ENCODE measurements around the gene BAIAP2L2.

Gene BAIAP2L2

GRCh38 chr22:38115423-38116205, 5.1 kb upstream of the BAIAP2L2 start:
- DNase-seq (ENCODE audit: low read depth) = no peak
- TF ChIP-seq MAX (IDR thresholded peaks at IDR 0.05; ENCODE audit: low read depth, low read length) (no peak), MYC (IDR thresholded peaks at IDR 0.05; ENCODE audit: low read depth, low read length) (no peak), CTCF (IDR thresholded peaks at IDR 0.05; ENCODE audit: low read depth, low read length) (no peak), POLR2A (IDR thresholded peaks at IDR 0.05; ENCODE audit: extremely low read depth, insufficient read length) (no peak)
- H3K4me3 ChIP-seq (ENCODE audit: low read depth, low read length) = no peak overlapping the region

GRCh38 chr22:38114484-38115398, 4.3 kb upstream of the BAIAP2L2 start:
- peak; percentile 81 for DNase-seq (ENCODE audit: low read depth)
- no peak overlapping the region for H3K4me3 ChIP-seq (ENCODE audit: low read depth, low read length)
- TF ChIP-seq MAX (IDR thresholded peaks at IDR 0.05; ENCODE audit: low read depth, low read length) = no peak
- TF ChIP-seq CTCF (IDR thresholded peaks at IDR 0.05; ENCODE audit: low read depth, low read length) = peak; percentile 89
- no peak for TF ChIP-seq MYC (IDR thresholded peaks at IDR 0.05; ENCODE audit: low read depth, low read length)

- TF ChIP-seq CTCF (IDR thresholded peaks at IDR 0.05; ENCODE audit: low read depth, low read length) (no peak), MYC (IDR thresholded peaks at IDR 0.05; ENCODE audit: low read depth, low read length) (no peak), MAX (IDR thresholded peaks at IDR 0.05; ENCODE audit: low read depth, low read length) (no peak), POLR2A (IDR thresholded peaks at IDR 0.05; ENCODE audit: extremely low read depth, insufficient read length) (no peak)
- H3K4me3 ChIP-seq (ENCODE audit: low read depth, low read length) = no peak overlapping the region
- no peak for DNase-seq (ENCODE audit: low read depth)
Observed at GRCh38 chr22:38112381-38112780, 1.9 kb upstream of the BAIAP2L2 start.

GRCh38 chr22:38111925-38112355, 1.5 kb upstream of the BAIAP2L2 start:
- DNase-seq (ENCODE audit: low read depth) = no peak
- no peak overlapping the region for H3K4me3 ChIP-seq (ENCODE audit: low read depth, low read length)
- TF ChIP-seq MAX (IDR thresholded peaks at IDR 0.05; ENCODE audit: low read depth, low read length) = no peak
- no peak for TF ChIP-seq MYC (IDR thresholded peaks at IDR 0.05; ENCODE audit: low read depth, low read length)
- TF ChIP-seq POLR2A (IDR thresholded peaks at IDR 0.05; ENCODE audit: extremely low read depth, insufficient read length) = no peak
- TF ChIP-seq CTCF (IDR thresholded peaks at IDR 0.05; ENCODE audit: low read depth, low read length) = no peak

DNA sequence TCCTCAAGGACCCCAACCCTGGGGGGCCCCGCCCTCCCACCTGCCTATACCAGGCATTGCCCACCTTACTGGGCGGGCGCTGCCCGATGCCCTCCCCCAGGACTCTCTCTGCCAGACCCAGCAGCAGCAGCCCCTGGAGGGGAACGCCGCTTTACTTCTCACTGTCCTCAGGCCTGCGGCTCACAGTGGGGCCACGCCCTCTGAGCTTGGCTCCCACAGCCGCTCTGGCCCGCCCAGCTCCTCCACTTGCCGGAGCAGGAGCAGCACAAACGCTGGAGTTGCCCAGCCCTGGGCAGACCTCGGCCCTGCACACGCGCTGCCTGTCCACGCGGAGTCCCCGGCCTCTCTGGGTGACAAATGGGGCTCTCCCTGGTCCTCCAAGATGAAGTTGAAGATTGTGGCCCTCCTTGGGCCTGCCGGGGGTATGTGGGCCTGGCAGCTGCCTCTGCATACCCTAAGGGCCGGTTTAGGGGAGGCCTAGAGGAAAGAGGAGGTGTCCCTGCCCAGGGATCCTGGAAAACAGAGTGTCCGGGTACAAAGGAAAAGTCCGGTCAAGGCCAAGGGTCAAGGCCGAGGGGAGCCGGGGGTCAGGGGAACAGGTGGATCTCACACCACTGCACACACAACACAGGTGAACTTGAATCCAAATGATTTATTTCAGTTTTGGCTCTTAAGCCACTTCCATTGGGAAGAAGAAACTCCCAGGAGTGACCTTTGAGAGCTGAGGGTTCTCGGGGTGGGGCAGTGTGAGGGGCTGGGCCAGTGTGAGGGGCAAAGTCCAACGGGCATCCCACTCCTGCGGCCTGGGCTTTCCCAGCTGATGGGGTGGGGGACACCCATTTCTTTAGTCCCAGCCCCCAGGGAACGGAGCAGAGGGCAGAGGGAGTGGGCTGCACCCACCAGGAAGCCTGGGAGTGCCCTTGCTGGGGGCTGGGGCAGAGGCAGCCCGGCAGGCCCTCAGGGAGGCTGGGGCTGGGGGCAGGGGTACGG, 674 bp upstream of the BAIAP2L2 start:
- TF ChIP-seq MYC (IDR thresholded peaks at IDR 0.05; ENCODE audit: low read depth, low read length) = no peak
- TF ChIP-seq MAX (IDR thresholded peaks at IDR 0.05; ENCODE audit: low read depth, low read length) = no peak
- no peak for TF ChIP-seq POLR2A (IDR thresholded peaks at IDR 0.05; ENCODE audit: extremely low read depth, insufficient read length)
- no peak for TF ChIP-seq CTCF (IDR thresholded peaks at IDR 0.05; ENCODE audit: low read depth, low read length)
- no peak for DNase-seq (ENCODE audit: low read depth)
- no peak overlapping the region for H3K4me3 ChIP-seq (ENCODE audit: low read depth, low read length)

Measured in NB4 (cell line).